HG02759 (cell line): ENCODE data around the gene ESYT3.
"Not testable (repeated sequence)": the region's sequence is repeated elsewhere in the genome, so short reads cannot be mapped to it uniquely, and the experiment has no call there.

Experiments
- ATAC-seq: cut with Tn5 transposase; IDR thresholded peaks from one replicate; pipeline ENCODE4 v1.9.1; 2021; ENCODE audit warnings: mild to moderate bottlenecking, moderate library complexity; ENCODE audit not compliant: unreplicated experiment

ESYT3 gene

DNA sequence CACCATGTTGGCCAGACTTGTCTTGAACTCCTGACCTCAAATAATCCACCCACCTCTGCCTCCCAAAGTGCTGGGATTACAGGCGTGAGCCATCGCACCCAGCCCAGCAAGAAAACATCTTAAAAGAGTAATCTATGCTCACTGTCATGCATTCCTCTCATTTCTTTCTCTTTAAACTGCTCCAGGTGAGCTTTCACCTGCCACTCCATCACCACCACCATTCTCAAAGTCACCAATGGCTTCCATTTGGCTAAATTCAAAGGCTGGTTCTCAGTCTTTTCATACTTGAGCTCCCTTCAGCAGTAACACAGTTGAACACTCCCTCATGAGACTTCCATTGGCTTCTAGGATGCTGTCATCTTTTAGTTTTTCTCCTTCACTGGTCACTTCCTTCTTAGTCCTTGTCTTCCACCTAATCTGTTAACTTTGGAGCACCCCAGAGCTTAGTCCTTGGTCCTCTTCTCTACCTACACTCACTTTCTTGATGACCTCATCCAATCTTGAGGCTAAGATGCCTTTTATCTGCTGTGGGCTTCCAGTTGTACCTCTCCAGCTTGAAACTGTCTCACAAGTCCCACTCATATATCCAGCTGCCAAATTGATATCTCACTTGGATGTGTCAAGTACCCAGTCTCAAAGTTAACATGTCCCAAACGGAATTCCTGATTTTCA is 27.0 kb upstream of the ESYT3 start:
- no peak for ATAC-seq

DNA sequence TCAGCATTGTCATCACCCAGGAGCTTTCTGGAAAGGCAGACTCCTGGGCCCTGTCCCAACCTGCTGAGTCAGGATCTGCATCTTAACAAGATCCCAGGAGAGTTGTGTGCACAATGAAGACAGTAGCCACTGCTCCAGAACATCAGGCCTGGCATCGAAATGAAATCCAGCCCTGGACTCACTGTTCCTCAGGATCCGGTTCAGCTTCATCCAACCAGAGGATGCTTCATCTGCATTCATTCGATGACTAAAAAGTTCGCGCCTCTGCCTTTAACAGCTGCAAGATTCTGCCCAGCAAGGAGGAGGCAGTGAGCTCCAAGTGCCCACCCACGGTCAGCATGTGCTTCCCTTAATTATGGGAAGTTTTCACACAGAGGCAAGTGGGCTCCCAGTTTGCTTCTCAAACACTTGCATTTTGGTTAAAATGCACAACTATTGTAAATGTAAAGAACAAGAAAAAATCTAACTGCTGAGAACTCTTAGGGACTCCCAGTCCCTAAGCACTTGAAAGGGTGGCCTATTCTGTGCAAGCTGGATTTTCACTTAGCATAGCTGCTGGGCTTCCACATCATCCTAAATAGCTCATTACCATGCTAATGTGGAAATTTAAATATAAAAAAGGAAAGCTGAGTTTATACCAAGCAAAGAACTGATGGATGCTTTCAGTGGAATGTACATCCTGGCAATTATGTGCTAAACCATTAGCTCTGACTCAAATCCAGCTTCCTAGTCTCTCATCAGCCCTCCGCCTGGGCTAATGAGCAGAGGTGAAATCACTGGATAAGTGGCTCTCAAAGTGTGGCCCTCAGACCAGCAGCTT is 25.5 kb upstream of the ESYT3 start:
- no peak for ATAC-seq

DNA sequence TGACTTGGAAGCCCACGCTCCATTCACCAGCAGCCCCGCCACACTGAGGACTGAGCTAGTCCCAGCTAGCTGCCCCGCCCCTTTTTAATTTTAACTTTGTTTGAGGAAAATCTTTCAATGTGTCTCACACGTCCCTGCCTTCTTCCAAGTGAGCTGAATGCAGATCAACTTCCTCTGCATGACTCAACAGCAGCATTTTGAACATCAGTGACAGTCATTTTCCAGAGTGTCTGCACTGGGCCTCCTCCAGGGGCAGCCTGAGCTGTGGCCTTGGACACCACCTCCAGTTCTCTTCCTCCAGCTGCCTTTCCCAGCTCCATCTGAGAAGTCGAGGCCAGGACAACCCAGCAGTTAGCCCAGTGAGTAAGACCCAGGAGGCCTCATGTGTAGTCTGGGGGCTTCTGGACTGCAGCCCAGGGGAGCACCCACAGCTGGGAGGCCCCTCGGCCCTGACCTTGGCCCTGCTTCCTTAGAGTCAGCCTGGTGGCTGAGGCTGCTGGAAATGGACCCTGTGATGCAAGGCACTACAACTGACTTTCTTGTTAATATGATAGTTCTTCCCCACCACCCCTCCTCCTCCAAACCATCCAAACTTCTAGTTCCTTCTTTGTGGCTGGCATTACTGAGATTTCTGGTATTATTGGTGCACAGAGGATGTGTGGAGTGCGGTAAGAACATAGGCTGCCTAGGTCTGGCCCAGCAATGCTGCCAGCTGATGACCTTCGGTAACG is 21.4 kb upstream of the ESYT3 start:
- ATAC-seq: no peak

DNA sequence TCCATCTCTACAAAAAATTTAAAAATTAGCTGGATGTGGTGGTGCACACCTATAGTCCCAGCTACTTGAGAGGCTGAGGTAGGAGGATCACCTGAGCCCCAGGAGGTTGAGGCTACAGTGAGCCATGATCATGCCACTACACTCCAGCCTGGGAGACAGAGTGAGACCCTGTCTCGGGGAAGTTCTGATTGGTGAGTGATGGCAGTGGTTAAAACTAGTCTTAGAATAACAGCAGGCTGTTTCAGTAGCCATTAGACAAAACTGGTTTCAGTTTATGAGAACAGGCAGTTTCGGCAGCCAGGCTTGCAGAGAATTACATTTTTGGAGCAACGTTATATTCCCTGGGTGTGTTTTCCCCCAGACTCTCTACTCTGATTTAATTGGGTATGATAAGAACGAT is 18.2 kb upstream of the ESYT3 start:
- not testable (repeated sequence) for ATAC-seq

DNA sequence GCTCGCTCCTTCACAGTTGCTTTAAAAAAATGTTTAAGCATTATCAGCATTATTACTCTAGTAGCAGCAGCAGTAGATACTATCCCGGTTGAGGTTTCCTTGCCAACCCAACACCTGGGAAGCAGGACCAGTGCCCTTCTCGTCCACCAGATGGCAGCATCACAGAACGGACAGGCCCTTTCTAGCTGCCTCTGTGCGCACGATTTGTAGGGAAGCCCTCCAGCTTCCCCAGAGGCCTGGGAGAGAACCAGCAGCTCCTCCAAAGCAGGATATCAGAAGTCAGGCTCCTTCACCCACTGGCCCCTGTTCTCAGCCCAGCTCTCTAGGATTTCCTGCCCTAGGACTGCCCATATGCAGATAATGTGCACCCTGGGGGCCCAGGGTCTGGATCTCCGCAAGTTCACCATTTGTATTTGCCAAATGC is 16.8 kb upstream of the ESYT3 start:
- peak; percentile 91 for ATAC-seq

DNA sequence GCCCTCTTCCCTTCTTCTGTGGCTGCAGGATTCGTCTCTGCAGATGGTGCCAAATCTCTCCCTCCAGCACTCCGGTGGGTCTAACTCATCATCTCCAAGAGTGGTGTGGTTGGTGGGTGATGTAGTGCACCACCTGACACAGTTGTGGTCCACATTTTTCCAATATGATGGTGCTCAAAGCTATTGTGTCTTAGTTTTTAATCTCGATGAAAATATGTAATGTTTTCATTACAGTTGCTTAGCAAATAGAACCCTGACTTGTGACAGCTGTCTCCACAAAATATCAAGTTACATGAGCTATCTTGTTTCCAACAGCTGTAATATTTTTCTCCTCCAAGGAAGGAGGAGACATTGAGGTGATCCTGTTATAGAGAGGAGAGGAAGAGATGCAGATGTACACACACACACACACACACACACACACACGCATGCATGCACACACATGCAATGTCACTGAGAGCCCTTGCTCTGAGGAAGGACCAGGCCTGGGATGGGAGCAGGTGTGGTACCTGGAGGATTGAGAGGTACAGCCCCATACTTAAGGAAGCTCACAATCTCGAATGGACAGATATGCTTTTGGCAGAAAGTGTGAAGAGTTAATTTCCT is 15.7 kb upstream of the ESYT3 start:
- ATAC-seq: no peak

DNA sequence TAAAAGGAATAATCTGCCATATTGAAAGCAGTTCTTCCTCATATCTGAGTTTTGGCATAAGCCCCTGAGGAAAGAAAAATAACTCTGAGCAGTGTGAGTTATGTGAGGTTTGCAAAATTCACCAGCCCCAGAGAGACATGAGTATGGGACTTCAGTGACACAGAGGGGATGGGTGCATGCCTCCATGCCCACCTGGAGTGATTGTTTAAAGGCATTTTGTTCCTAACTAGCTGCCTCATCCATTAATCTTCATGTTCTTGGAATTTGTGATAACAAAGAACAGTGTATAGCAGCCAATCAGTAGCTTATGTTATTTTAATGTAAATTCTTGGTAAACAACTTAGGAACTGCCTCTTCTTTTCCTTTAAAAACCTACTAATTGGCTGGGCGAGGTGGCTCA is 11.1 kb upstream of the ESYT3 start:
- no peak for ATAC-seq

DNA sequence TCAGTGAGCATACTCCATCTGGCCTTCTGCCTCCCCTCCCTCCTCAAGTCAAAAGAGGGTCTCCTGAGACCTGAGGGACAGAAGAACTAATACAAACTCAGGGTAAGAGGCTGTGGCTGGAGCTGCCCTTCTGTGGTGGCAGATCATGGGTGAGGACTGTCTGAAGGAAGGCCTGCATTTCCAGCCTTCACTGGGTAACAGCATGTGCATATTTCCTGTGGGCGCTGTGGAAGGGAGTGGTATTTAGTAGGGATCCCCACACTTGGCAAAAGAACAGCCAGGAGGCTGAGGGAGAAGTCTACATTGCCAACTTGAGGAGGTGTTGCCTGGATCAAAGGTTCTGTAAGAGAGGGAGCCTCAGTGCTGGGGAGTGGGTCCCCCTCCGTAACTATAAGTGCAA is 10.1 kb upstream of the ESYT3 start:
- no peak for ATAC-seq

DNA sequence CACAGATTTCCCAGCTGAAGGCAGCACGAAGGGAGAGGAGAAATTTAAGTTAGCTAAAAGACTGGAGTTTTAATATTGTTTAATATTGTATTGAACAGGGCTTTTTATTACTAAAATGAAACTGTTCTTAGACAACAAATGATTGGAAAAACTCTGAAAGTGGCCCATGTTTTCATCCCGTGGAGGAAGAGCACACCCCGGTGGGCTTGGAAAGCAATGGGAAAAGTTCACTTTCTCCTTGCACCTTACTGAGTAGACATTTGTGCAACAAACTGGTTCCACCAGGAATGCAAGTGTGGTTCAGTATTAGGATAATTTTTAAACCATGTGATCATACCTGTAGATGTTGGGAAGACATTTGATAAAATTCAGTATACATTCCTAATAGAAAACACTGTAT is 8.2 kb upstream of the ESYT3 start:
- ATAC-seq: no peak

DNA sequence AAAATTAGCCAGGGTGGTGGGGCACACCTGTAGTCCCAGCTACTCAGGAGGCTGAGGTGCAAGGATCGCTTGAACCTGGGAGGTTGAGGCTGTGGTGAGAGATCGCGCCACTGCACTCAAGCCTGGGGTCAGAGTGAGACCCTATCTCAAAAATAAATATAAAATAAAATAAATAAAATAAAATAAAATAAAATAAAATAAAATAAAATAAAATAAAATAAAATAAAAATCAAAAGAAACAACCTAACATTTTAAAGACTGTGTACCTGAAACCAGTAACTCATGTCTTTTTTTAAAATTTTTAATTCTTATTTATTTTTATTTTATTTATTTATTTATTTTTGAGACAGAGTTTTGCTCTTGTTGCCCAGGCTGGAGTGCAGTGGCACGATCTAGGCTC is 7.7 kb upstream of the ESYT3 start:
- ATAC-seq: not testable (repeated sequence)

DNA sequence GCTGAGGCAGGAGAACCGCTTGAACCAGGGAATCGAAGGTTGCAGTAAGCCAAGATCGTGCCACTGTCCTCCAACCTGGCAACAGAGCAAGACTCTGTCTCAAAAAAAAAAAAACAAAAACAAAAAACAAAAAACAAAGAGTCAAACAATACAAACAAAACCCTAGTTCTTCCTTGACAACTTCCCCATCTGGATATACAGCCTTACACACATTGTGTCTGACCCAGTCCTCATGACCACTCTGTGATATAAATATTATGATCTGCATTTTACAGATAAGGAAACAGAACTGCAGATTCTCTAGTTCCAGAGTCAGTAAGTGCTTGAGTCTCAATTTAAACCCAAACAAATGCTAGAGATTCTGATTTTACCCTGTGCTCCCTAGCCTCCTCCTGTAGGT is 4.8 kb upstream of the ESYT3 start:
- ATAC-seq: no peak

DNA sequence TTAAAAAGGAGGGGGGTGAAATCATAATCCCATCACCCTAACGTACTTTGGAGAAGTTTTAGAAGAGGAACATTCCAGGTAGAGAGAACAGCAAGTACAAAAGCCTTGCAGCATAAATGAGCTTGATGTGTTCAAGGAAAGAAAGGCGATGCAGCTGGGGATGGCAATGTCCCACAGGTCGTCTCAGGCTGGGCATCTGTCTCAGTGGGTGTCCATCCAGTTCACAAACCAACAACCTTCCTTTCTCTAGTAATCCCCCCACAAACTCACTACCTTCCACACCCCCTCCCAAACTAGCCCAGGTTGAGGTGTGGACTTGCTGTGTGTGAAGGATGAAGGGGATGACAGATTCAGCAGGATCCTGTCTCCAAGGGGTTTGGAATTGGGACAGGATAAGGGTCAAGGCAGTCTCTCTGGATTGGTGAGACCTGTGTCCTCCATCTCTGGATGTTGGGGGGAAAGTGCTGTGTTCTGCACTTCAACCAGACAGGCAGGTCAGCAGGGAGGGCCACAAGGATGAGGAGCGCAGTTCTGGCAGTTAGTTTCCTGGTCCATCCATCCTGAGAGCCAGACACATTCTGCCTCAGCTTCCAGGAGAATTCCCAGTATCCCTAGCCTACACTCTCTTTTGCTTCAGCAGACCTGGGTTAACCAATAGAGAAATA is 1.7 kb upstream of the ESYT3 start:
- no peak for ATAC-seq

DNA sequence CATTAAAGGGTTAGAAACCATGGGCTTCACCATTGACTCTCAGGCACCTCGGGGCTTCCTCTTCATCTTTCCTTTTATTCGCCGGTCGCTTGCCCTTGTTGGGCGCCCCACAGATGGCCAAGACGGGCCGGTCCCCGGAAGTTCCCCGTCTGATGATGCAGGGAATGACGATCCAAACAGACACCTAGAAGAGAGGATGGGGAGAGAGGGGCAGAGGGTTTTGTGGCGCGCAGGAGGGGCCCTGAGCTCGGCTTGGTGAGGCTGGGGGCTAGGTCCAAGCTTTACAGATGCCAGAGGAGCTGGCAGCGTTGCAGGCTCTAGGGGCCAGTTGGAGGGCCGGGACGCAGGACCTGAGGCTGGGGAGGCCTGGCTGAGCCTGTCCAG is 532 bp upstream of the ESYT3 start:
- no peak for ATAC-seq

DNA sequence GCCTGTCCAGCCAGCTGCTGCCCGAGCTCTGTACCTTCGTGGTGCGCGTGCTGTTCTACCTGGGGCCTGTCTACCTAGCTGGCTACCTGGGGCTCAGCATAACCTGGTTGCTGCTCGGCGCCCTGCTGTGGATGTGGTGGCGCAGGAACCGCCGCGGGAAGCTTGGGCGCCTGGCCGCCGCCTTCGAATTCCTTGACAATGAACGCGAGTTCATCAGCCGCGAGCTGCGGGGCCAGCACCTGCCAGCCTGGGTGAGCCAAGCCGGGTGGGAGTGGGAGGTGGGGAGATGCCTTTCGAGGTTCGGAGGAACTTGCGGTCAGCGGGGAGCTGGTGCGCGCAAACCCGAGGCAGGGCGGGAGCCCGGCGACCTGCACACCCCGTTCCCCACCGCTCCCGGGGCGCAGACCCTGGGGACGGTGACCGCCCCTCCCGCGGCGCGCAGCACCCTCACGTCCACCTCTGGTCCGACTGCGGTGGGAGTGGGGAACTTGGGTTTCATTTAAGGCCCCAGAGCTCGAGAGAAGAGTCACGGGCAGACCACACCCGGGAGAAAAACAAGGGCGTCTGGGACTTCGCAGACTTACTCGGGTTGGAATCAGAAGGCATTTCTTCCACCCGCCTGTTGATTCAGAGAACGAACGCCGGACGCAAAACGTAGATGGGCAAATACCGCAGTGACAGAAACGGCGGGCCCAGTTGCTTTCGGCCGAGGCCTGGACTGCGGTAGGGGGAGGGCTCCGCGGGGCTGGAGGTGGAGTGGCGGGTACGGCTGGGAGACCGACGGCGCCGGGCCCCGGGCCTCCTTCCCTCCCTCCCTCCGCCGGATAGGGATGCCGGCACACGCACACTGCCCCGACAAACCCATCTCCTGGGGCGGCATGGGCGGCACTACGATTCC is 708 bp downstream of the ESYT3 start:
- no peak for ATAC-seq

DNA sequence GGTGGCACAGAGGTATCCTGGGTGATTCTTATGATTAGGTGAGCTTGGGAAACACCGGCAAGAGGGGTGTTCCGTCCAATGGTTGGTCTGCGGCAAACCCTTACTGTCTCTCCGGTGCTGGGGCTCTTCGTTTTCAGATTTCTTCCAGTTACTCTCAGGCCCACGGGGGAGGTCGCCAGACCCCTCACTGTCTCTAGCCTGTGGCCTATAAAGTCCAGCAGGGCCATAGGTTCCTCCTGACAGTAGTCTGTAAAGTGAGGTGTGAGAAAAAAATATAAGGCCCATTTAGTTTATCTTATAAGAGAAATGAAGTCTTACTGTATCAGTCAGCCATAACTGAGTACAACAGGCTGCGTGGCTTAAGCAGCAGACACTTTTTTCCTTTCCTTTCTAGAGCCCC is 1.4 kb downstream of the ESYT3 start:
- ATAC-seq: no peak

DNA sequence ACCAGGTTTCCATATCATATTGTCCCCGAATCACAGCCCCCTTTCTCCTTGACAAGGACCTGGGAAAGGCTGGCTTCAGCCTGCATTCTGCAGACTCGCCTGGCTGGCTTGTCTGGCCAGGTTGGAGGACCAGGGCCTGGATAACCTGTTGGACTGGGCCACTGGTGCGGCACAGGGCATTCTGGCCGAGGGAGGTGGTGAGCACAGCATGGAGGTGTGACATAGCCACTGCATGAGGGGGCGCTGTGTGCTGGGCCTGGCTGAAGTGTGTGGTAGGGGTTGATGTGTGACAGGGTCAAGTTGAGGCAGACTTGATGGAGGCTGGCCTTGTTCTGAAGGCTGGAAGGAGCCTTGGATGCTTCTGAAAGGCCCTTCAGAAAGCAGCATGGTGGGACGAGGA is 2.9 kb downstream of the ESYT3 start:
- no peak for ATAC-seq

DNA sequence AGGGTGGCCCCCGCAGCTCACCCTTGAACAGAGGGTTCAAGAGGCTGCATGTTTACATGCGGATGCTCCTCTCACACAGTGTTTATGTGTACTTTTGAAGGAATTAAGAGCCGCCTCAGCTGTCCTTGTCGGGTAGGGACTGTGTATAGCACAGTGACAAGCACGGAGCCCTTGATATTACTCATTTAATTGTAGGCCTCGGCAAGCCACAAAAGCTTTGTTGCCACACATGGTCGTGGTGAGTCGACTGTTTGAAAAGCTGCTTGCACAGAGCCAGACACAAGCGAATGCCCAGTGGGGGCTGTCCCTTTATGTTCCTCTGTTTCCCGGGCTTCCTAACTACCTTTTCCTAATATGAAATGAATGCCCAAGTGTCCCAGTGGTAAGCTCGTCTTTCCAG is 4.5 kb downstream of the ESYT3 start:
- ATAC-seq: no peak

DNA sequence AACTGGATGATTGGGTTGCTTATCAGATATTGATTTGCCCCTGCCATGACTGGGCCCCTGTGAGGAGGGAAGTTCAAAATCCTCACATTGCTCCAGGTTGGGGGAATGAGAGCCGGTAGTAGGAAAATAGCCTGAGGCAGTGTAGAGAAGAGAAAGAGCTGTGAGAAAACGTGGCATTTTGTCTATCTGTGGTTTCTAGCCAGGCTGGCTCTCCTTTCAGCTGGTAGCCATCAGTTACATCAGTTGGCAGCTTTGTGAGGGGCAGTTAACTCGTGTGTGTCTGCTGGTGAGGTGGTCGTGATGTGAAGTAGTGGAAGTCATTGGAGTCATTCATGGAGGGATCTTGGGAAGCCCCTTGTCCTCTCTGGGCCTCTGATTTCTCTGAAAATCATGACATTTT is 5.2 kb downstream of the ESYT3 start:
- ATAC-seq: no peak

DNA sequence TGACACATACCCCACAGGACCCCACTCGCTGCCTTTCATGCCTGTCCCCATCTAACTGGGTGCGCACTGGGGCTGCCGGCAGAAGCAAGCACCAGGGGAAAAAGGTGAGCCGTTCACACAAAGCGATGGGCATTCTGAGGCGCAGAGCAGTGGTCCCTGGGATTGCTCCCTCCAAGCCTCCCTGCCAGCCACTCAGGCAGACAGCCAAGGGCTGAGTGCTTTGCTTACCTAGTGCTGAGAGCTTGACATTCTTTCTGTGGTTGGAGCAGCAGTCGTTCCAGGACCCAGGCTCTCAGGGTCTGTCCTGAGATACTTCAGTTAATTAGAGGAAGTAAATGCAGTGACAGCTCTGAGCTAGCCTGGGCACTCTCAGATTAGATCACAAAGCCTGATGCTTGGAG is 5.7 kb downstream of the ESYT3 start:
- no peak for ATAC-seq

DNA sequence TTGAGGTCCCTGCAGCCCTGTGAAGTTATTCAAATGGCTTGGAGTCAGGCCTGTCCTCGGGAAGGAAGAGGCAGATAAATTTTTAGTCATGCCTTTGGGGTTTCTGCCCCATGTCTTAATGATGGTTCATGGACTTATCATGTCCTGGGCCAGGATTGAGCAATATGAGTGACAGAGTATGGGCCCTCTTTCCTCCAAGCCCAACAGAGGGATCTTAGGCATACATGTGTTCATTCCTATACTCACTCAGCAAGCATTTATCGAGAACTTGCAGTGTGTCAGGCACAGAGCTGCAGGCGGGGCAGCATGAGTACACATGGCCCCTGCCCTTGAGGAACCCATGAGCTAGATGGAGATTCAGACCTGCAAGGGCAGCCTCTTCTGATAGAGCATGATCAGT is 6.2 kb downstream of the ESYT3 start:
- ATAC-seq: no peak
